HG03025 (cell line): Measurements from ENCODE around the gene NLK.
"Not testable (repeated sequence)": the region's sequence is repeated elsewhere in the genome, so short reads cannot be mapped to it uniquely, and the experiment has no call there.

Experiments
- ATAC-seq: cut with Tn5 transposase; IDR thresholded peaks from one replicate; pipeline ENCODE4 v1.9.1; 2021; ENCODE audit warnings: mild to moderate bottlenecking, moderate library complexity; ENCODE audit not compliant: unreplicated experiment, low FRiP score

Gene NLK

GRCh38 chr17:28226563-28227315 lies 184.3 kb downstream of the NLK start:
- no peak for ATAC-seq

- no peak for ATAC-seq
Measured at GRCh38 chr17:28227316-28228108, 185.0 kb downstream of the NLK start.

- ATAC-seq = no peak
Measured at GRCh38 chr17:28228109-28228840, 185.8 kb downstream of the NLK start.

DNA sequence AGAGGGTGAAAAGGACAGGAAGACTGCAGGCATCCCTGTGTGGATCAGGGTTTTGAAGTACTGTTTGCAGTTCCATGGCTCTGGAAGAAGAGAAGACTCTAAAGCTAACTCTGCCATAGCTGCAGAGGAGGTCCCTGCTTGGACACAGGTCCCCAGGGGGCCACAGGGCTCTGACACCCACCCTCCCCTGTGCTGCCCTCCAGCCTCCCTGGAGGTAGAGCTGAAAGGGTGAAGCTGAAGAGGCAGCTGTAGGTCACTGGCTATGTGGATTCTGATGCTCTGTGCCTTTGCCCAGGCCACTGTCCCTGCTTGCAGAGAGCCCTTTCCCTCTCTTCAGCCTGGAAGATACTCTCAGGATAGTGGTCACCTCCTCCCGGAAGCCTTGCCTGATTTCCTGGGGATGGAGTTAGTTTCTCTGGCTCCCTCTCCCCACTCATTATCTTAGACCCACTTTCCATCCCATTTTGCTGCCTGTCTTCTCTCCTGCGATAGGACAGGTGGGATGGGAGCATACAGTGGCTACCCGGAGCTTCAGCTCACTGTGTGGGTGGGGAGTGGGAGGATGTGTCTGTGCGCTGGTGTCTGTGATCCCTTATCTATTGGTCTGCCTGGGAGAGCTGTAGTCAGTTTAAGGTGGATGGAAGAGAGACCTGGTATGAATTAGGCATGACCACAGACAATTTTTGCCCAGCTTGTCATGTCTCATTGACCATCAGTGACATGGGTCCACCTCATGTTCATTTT lies 186.7 kb downstream of the NLK start:
- ATAC-seq = no peak

DNA sequence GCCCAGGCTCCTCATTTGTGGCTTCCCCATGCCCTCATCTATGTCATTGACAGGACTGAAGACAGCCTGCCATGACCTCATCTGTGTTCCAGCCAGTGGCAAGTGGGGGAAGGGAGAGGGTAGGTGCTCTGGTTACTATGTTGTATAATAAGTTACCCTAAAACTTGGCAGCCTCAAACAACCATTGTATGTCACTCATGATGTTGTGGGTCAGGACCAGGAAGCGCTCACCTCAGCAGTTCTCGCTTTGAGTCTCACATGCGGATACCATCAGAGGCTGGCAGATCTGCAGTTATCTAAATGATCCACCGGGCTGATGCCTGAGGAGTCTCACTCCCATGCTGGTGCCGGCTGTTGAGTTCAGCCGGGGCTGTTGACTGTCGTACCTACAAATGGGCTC lies 187.5 kb downstream of the NLK start:
- ATAC-seq = no peak

GRCh38 chr17:28230607-28231006 lies 188.1 kb downstream of the NLK start:
- not testable (repeated sequence) for ATAC-seq

DNA sequence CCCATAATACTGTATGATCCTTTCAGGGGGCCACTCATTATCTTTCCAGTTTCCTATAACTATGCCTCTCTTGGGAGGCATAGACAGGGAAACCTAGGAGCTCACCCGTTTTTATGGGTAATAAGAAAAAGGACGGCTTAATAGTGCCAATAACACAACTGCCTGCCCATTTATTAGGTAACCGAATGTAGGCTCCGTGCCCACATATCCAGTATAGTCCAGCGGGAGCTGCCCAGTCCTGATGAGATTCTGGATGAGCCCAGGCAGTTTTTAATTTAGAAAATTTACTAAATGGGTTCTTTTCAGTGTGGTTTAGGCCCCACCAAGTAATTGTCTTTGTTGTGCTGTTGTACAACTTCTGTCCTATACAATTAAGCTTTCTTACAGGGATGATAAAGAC lies 189.1 kb downstream of the NLK start:
- ATAC-seq = not testable (repeated sequence)

GRCh38 chr17:28232966-28233870 lies 190.7 kb downstream of the NLK start:
- not testable (repeated sequence) for ATAC-seq

DNA sequence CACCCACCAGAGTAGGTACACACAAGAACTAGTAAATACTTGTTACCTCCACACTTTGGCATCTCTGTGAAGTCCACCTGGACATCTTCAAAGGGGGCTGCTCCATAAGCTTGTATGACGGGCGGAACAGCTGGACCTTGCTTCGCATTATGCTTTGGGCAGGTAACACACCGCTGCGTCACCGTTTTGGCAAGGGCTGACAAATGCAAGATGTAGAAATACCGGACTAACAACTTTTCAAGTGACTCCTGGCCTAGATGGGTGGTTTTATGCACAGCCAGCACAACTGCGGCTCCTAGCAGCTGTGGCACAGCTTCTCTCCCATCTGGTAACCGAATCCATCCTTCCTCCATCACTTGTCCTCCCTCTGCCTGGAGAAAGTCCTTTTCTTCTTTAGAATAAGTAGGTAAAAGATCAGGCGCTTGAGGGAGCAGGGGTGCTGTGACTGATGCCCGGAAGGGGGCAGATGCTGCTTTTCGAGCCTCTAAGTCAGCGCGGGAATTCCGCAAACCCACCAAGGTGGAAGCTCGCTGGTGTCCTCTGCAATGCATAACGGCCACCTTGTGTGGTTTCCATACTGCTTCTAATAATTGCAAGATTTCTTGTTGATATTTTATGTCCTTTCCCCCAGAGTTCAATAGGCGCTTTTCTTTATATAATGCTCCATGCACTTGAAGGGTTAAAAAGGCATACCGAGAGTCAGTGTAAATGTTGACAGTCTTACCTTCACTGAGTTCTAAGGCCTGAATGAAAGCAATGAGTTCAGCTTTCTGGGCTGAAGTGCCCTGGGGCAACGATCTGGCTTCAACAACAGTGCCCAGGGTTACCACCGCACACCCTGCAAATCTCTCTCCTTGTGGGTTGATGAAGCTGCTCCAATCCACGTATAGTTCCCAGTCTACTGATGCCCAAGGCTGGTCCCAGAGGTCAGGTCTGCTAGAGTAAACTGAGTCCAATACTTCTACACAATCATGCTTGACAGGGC lies 191.7 kb downstream of the NLK start:
- not testable (repeated sequence) for ATAC-seq

DNA sequence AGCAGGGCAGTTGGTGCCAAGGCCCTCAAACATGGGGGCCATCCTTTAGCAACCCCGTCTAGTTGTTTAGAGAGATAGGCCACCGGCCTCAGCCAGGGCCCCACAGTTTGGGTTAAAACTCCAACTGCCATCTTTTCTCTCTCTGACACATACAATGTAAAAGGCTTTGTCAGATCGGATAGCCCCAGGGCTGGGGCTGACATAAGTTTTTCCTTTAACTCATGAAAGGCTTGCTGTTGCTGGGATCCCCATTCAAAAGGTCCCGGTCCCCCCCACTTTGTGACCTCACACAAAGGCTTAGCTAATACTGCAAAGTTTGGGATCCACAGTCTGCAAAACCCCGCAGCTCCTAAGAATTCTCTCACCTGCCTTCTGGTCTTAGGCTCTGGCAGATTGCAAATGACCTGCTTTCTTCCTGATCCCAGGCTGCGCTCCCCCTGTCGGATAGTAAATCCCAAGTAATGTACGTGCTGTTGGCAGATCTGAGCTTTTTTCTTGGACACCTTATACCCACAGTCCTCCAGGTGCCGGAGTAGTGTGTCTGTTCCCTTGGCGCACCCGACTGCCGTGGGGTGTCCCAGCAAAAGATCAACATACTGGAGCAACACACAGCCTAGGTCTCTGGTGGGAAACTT lies 192.7 kb downstream of the NLK start:
- not testable (repeated sequence) for ATAC-seq

DNA sequence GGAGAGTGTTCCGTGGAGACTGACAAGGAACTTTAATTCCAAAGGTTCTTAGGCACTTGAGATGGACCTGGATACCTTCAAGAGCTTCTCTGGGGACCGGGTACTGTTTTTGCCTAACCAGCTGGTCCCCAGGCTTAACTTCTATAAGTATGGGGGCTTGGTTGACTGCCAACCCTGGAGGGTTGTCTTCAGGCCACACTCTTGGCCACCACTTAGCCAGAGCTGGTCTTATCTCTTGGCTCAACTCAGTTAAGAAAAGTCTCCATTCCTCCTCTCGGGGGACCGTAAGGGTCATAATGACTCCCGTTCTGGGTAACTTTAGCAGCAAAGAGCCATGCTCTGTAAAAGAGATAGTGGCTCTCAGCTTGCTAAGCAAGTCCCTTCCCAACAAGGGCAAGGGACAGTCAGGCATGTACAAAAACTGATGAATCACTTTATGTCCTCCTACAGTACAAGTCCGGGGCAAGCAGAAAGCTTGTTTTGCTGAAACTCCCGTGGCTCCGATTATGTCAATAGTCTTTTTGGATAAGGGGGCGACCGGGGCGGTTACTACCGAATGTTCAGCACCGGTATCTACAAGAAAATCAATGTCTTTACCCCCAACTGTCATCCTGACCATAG lies 193.7 kb downstream of the NLK start:
- ATAC-seq = not testable (repeated sequence)

DNA sequence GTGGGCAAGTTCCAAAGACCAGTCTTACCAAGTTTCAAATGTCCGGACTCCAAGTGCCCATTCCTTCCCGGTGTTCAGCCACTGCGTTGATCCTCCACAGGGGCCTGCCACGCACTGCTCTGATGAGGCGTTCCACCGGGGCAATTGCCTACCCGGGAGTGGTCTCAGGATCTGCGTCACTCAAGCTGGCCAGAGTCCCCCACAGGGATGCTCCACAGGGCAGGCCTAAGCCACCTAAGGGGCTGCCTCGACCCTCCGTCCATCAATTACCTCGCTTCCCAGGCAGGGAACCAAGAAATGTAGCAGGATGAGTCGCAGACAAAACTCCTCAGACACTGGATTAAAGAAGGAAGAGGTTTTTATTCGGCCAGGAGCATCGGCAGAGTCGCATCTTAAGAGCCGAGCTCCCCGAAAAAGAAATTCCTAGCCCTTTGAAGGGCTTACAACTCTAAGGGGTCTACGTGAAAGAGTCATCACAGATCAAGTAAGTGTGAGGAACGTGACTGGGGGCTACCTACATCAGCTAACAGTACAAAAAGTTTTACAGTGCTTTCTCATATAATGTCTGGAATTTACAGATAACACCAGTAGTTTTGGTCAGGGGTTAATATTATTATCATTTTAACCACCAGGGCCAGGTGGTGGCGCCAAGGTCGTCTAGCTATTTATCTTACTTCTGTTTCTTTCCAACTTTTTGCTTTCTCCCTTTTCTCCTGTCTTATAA lies 196.2 kb downstream of the NLK start:
- ATAC-seq = not testable (repeated sequence)

DNA sequence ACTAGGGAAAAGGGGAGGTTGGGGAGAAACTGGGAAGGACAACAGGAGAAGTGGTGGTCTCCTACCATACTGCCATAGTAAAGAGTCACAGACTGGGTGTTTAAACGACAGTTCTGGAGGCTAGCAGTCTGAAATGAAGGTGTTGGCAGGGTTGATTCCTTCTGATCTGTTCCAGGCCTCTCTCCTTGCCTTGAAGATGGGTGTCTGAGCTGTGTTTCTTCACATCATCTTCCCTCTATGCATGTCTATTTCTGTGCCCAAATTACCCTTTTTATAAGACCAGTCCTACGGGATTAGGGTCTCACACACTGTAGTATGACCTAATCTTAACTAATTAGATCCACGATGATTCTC lies 196.8 kb downstream of the NLK start:
- no peak for ATAC-seq

DNA sequence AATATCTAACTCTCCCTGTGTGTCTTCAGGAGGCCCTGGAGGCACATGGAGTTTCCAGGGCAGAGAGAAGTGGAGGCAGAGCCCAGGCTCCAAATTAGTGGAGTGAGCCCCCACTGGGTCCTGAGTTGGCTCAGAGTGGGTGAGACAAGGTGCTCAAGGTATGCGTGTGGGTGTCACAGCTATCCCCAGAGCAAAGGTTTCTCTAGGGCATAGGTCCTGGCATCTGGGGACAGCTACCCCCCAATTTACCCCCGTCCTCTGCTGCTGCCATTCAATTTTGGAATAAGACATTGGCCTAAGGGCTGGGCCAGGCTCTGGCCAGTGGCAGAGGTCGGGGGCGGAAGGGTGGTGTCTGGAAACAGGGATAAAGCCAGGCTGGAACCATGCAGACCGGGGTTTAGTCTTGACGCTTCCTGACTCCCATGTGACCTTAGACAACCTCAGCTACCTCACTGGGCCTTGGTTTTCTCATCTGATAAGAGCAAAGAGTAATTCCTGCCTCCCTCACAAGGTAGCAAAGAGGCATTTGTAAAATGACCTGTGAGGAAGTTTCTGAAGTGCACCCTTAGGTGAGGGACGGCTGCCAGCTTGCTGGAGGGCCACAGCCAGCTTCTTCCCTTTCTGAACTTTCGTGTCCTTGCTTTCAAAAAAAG lies 198.3 kb downstream of the NLK start:
- ATAC-seq = no peak

GRCh38 chr17:28242791-28243190 lies 200.3 kb downstream of the NLK start:
- no peak for ATAC-seq

GRCh38 chr17:28243268-28243667 lies 200.8 kb downstream of the NLK start:
- not testable (repeated sequence) for ATAC-seq
